ENCODE data around the gene RGS1. TPM values are rescaled to one million over a fixed set of nuclear protein-coding genes. Genes with fewer than 3 reads are reported as not detected.

Gene RGS1
- total RNA-seq, 1 donor from 2014 or later = not detected

DNA sequence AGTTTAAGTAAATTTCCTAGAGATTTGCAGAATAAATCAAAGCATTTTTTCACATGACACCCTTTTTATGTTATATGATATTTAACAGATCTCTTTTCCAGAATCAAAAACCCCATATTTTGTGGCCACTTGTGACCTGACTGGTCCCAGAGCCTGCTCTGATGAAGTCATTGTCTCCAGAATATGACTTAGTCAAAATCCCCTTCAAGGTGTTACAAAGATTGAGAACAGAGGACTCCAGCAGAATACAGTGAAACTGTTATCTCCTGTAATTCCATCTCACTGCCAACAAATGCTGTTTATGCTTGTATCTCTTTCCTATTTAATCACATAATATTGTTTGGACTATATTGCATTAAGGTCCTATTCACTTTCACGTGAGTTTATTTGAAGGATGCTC, 25.6 kb downstream of the RGS1 start:
- no peak overlapping the region for H3K4me3 ChIP-seq (ENCODE audit: low read depth, low read length)
- H3K36me3 ChIP-seq (ENCODE audit: control insufficient read depth, insufficient read depth, low read length) = no peaks in the 10 kb centered on the region
- no peak for DNase-seq (ENCODE audit: low read depth)
- TF ChIP-seq, protein P1, sequence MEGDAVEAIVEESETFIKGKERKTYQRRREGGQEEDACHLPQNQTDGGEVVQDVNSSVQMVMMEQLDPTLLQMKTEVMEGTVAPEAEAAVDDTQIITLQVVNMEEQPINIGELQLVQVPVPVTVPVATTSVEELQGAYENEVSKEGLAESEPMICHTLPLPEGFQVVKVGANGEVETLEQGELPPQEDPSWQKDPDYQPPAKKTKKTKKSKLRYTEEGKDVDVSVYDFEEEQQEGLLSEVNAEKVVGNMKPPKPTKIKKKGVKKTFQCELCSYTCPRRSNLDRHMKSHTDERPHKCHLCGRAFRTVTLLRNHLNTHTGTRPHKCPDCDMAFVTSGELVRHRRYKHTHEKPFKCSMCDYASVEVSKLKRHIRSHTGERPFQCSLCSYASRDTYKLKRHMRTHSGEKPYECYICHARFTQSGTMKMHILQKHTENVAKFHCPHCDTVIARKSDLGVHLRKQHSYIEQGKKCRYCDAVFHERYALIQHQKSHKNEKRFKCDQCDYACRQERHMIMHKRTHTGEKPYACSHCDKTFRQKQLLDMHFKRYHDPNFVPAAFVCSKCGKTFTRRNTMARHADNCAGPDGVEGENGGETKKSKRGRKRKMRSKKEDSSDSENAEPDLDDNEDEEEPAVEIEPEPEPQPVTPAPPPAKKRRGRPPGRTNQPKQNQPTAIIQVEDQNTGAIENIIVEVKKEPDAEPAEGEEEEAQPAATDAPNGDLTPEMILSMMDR (IDR thresholded peaks at IDR 0.05; ENCODE audit: insufficient read depth, low read length, poor library complexity, severe bottlenecking) = no peak
- H3K27me3 ChIP-seq (ENCODE audit: control insufficient read depth, insufficient read depth, low read length) = no peaks in the 10 kb centered on the region

DNA sequence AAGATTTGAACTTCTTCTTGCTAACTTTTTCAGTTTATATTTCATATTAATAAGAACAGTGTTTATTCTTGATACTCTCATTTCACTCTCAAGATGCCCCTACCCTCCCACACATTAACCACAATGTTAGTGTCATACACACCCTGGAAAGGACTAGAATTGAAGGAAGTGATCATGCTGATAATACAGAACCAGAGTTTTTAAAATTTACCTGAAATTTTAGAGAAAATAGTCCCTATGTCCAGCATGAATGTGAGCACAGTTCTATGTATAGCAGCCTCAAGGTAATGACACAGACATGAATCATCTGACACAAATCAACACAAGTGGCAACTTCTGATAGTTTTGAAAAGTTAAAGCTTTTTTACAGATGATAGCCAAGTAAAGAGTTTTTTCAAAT, 26.0 kb downstream of the RGS1 start:
- DNase-seq (ENCODE audit: low read depth) = no peak

DNA sequence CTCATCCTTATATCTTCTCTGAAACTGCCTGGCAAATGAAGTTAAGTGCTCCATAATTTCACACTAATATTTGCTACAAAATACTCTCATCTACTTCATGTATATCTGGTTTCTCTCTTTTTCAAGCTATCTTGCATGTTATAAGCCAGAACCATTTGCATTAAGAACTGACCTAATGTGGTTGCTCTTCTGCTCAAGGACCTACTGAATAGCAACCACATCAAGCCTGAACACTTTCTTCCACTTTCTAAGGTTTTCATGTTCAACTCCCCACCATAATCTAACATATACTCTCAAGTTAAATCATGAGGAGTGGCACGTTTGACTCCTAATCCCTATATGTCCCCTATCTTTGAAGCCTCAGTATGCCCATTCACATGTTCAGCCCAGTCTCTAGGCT, 27.2 kb downstream of the RGS1 start:
- Histone ChIP-seq H3K4me3 (ENCODE audit: low read depth, low read length) (no peak overlapping the region), H3K27me3 (ENCODE audit: control insufficient read depth, insufficient read depth, low read length) (no peaks in the 10 kb centered on the region), H3K36me3 (ENCODE audit: control insufficient read depth, insufficient read depth, low read length) (no peaks in the 10 kb centered on the region)
- no peak for DNase-seq (ENCODE audit: low read depth)
- TF ChIP-seq, protein P1 (IDR thresholded peaks at IDR 0.05; ENCODE audit: insufficient read depth, low read length, poor library complexity, severe bottlenecking) = no peak

More for the DNA sequence above, 26.0 kb downstream of the RGS1 start:
- Histone ChIP-seq H3K4me3 (ENCODE audit: low read depth, low read length) (no peak overlapping the region), H3K36me3 (ENCODE audit: control insufficient read depth, insufficient read depth, low read length) (no peaks in the 10 kb centered on the region), H3K27me3 (ENCODE audit: control insufficient read depth, insufficient read depth, low read length) (no peaks in the 10 kb centered on the region)
- TF ChIP-seq, protein P1 (IDR thresholded peaks at IDR 0.05; ENCODE audit: insufficient read depth, low read length, poor library complexity, severe bottlenecking) = no peak

DNA sequence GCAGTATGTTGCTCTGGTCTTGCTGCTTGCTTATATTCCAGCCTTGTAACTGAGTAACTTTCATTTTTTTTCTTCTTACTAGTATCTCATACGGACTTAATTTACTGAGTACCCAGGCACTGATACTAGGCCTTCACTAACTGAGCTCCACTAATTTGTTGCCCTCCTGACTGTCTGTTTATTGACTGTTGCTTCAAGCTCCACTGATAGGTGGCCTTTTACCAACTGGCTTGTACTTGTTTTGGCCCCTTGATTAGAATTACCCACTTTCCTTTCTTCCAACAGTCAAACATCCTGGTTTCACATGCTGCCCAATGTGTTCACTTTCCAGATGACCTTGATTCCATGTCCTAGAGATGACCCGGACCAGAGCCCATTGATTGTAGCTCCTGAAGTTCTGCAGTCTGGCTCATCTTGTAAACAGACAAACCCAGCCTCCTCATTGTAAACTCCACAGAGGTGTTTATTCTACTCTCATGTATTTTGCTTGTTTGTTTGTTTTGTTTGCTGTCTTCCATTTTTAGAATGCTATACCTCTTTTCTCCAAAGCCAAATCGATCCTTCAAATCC, 27.7 kb downstream of the RGS1 start:
- TF ChIP-seq, protein P1 (IDR thresholded peaks at IDR 0.05; ENCODE audit: insufficient read depth, low read length, poor library complexity, severe bottlenecking) = no peak
- DNase-seq (ENCODE audit: low read depth) = no peak
- Histone ChIP-seq H3K36me3 (ENCODE audit: control insufficient read depth, insufficient read depth, low read length) (no peaks in the 10 kb centered on the region), H3K4me3 (ENCODE audit: low read depth, low read length) (no peak overlapping the region), H3K27me3 (ENCODE audit: control insufficient read depth, insufficient read depth, low read length) (no peaks in the 10 kb centered on the region)

DNA sequence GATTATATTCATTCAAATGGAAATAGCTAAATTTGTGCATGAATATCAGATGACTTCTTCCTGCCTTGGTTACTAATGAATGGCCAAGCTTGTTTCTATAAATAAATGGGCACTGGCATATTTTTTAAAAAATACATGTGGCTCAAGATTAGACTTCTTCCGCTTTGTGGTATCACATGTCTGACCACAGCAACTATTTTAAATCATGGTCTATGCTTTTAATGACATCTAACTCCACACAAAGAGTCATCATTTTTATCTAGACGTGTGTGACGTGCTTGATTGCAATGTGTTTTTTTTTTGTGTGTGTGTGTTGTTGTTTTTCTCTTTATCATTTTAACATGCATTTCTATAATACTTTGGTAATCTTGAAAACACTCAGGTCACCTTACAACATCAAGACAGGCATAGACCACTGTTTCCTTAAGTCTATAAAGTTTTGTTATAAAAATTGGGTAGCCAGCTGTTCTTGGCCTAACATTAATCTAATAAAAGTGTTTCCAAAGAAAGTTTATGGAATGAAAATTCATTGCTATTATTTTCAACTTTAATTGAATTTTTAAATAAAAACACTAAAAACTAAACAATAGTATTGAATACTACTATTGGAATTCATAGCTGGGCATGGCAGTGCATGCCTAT, 29.5 kb downstream of the RGS1 start:
- DNase-seq (ENCODE audit: low read depth) = no peak
- H3K4me3 ChIP-seq (ENCODE audit: low read depth, low read length) = no peak overlapping the region

More for the DNA sequence above, 29.5 kb downstream of the RGS1 start:
- TF ChIP-seq, protein P1 (IDR thresholded peaks at IDR 0.05; ENCODE audit: insufficient read depth, low read length, poor library complexity, severe bottlenecking) = no peak
- Histone ChIP-seq H3K27me3 (ENCODE audit: control insufficient read depth, insufficient read depth, low read length) (no peaks in the 10 kb centered on the region), H3K36me3 (ENCODE audit: control insufficient read depth, insufficient read depth, low read length) (no peaks in the 10 kb centered on the region)
